ENCODE results near the gene CELA2A.

GRCh38 chr1:15449567-15449966, 7.0 kb upstream of the CELA2A start:
- no peak for TF ChIP-seq POLR2A (IDR thresholded peaks at IDR 0.05; ENCODE audit: low read depth, low read length)
- TF ChIP-seq CTCF (IDR thresholded peaks at IDR 0.05; ENCODE audit: extremely low read depth in 1 of 2, insufficient read depth in 1 of 2, low read depth in 1 of 2, low read length in 2 of 2) = no peak
- no peak for TF ChIP-seq EZH2 (IDR thresholded peaks at IDR 0.05; ENCODE audit: borderline replicate concordance, low read depth, low read length, severe bottlenecking)
- no peak for TF ChIP-seq MAX (IDR thresholded peaks at IDR 0.05; ENCODE audit: insufficient read depth, insufficient read length)

Measured in endothelial cell of umbilical vein (primary cell).